NCI-H2107 (cell line): ENCODE data around the gene CALML3.
A peak's percentile ranks its signal among the peaks of the same experiment; 100 is the strongest.

Experiments used
- DNase-seq: peaks from one replicate; lab custom pipeline; 2025; lab: John Stamatoyannopoulos, UW

CALML3 gene

GRCh38 chr10:5506751-5507648, 17.8 kb upstream of the CALML3 start:
- DNase-seq = no peak

GRCh38 chr10:5507649-5508131, 17.1 kb upstream of the CALML3 start:
- no peak for DNase-seq

- DNase-seq = no peak
Observed at GRCh38 chr10:5508161-5508604, 16.6 kb upstream of the CALML3 start.

- no peak for DNase-seq
Observed at GRCh38 chr10:5508786-5509185, 16.0 kb upstream of the CALML3 start.

GRCh38 chr10:5509236-5509635, 15.5 kb upstream of the CALML3 start:
- DNase-seq = no peak

GRCh38 chr10:5509691-5510090, 15.1 kb upstream of the CALML3 start:
- no peak for DNase-seq

GRCh38 chr10:5510281-5511072, 14.3 kb upstream of the CALML3 start:
- no peak for DNase-seq

- no peak for DNase-seq
Observed at GRCh38 chr10:5511231-5511884, 13.4 kb upstream of the CALML3 start.

GRCh38 chr10:5511885-5512280, 12.9 kb upstream of the CALML3 start:
- DNase-seq = no peak

GRCh38 chr10:5512331-5512730, 12.4 kb upstream of the CALML3 start:
- DNase-seq = no peak

GRCh38 chr10:5512881-5513612, 11.7 kb upstream of the CALML3 start:
- DNase-seq = no peak

- no peak for DNase-seq
Observed at GRCh38 chr10:5514226-5514850, 10.4 kb upstream of the CALML3 start.

GRCh38 chr10:5515948-5516761, 8.6 kb upstream of the CALML3 start:
- no peak for DNase-seq

GRCh38 chr10:5517546-5517945, 7.2 kb upstream of the CALML3 start:
- DNase-seq = no peak

- DNase-seq = peak; percentile 32
Observed at GRCh38 chr10:5518143-5518542, 6.6 kb upstream of the CALML3 start.

GRCh38 chr10:5519054-5519453, 5.7 kb upstream of the CALML3 start:
- DNase-seq = no peak

- no peak for DNase-seq
Observed at GRCh38 chr10:5522913-5523560, 1.7 kb upstream of the CALML3 start.

- no peak for DNase-seq
Observed at GRCh38 chr10:5523796-5524574, 776 bp upstream of the CALML3 start.
